Cardiac muscle cell (in vitro differentiated cells and primary cell): ENCODE data around the gene ZNF76. TPM values are rescaled to one million over a fixed set of nuclear protein-coding genes. Genes with fewer than 3 reads are reported as not detected.
A peak's percentile ranks its signal among the peaks of the same experiment; 100 is the strongest.

Experiments used
- DNase-seq, 2 donors: peaks; one replicate each; pipeline versions ENCODE4 v3.0.0 to v3.0.0-alpha.2; 2010 to 2017; ENCODE audit warnings: low read depth in 1 of 2, low spot score in 1 of 2
- H3K27ac ChIP-seq: fragments of 200-600 bp; sonication (generic); 2 replicates; pipeline ENCODE4 v1.5.1; 2016
- H3K27me3 ChIP-seq: fragments of 200-600 bp; sonication (generic); 2 replicates; pipeline ENCODE4 v1.6.0; 2016; ENCODE audit warnings: control low read depth
- H3K36me3 ChIP-seq: fragments of 200-600 bp; sonication (generic); 2 replicates; pipeline ENCODE4 v1.5.1; 2016; ENCODE audit warnings: control low read depth
- H3K4me1 ChIP-seq: fragments of 200-600 bp; sonication (generic); 2 replicates; pipeline ENCODE4 v1.8.1; 2017; ENCODE audit warnings: low read depth, mild to moderate bottlenecking, mixed run types
- H3K4me3 ChIP-seq: fragments of 200-600 bp; sonication (generic); 2 replicates; pipeline ENCODE4 v1.5.1; 2016; ENCODE audit warnings: mild to moderate bottlenecking
- H3K9me3 ChIP-seq: fragments of 200-600 bp; sonication (generic); 2 replicates; pipeline ENCODE4 v1.5.1; 2017; ENCODE audit warnings: low read depth, mild to moderate bottlenecking, control low read depth
- CTCF ChIP-seq: IDR thresholded peaks from 2 replicates; pipeline ENCODE4 v1.5.1; 2012; ENCODE audit warnings: low read depth, mild to moderate bottlenecking, low read length
- polyA plus RNA-seq: library from polyadenylated mRNA; unstranded; fragments of >200 nt; fragmentation: Nextera tagmentation; extraction: Ambion mirVana; gene quantifications from 2 replicates; pipeline ENCODE4 v1.2.1, GENCODE V29; 2016
- total RNA-seq: library from RNA; depleted of rRNA; stranded (reverse); fragments of >200 nt; gene quantifications from 2 replicates; pipeline ENCODE4 v1.2.3, GENCODE V29; 2016

The ZNF76 gene
- total and polyA plus RNA-seq, 2 experiments from 2014 or later = 46.2 to 59.6 TPM

- Histone ChIP-seq H3K27me3 (no peaks in the 10 kb centered on the region), H3K27ac (no peak overlapping the region), H3K4me3 (no peak overlapping the region), H3K9me3 (no peaks in the 10 kb centered on the region), H3K4me1 (peaks cover 27% of the 10 kb centered on the region), H3K36me3 (peaks cover 47% of the 10 kb centered on the region)
- no peak for DNase-seq
- TF ChIP-seq CTCF = no peak
These were observed 16.6 kb upstream of the ZNF76 start for GRCh38 chr6:35242906-35243305.

GRCh38 chr6:35243386-35243958, 16.1 kb upstream of the ZNF76 start:
- no peak for DNase-seq
- H3K27ac ChIP-seq = no peak overlapping the region
- no peak for TF ChIP-seq CTCF
- no peaks in the 10 kb centered on the region for H3K27me3 ChIP-seq
- H3K36me3 ChIP-seq = peaks cover 47% of the 10 kb centered on the region
- no peak overlapping the region for H3K4me3 ChIP-seq
- H3K9me3 ChIP-seq = no peaks in the 10 kb centered on the region
- peaks cover 21% of the 10 kb centered on the region for H3K4me1 ChIP-seq

- Histone ChIP-seq H3K27me3 (no peaks in the 10 kb centered on the region), H3K4me3 (no peak overlapping the region), H3K4me1 (peaks cover 14% of the 10 kb centered on the region), H3K36me3 (peaks cover 47% of the 10 kb centered on the region), H3K27ac (no peak overlapping the region), H3K9me3 (no peaks in the 10 kb centered on the region)
- no peak for TF ChIP-seq CTCF
- DNase-seq = no peak
These were observed 15.0 kb upstream of the ZNF76 start for GRCh38 chr6:35244551-35244950.

GRCh38 chr6:35247642-35248231, 11.8 kb upstream of the ZNF76 start:
- Histone ChIP-seq H3K4me1 (peaks cover 9% of the 10 kb centered on the region), H3K36me3 (peaks cover 34% of the 10 kb centered on the region), H3K27ac (peak overlapping the region; percentile 71), H3K27me3 (no peaks in the 10 kb centered on the region), H3K9me3 (no peaks in the 10 kb centered on the region), H3K4me3 (no peak overlapping the region)
- TF ChIP-seq CTCF = no peak
- DNase-seq = no peak

- no peaks in the 10 kb centered on the region for H3K27me3 ChIP-seq
- no peak for TF ChIP-seq CTCF
- no peaks in the 10 kb centered on the region for H3K9me3 ChIP-seq
These were observed 11.2 kb upstream of the ZNF76 start for GRCh38 chr6:35248300-35248699.

More at GRCh38 chr6:35248300-35248699, 11.2 kb upstream of the ZNF76 start:
- no peak for DNase-seq
- H3K36me3 ChIP-seq = peaks cover 28% of the 10 kb centered on the region
- H3K4me3 ChIP-seq = no peak overlapping the region
- H3K4me1 ChIP-seq = peaks cover 9% of the 10 kb centered on the region
- H3K27ac ChIP-seq = peak overlapping the region; percentile 71
